WTC11 (cell line): ENCODE results near the gene TSSC4. TPM values are rescaled to one million over a fixed set of nuclear protein-coding genes. Genes with fewer than 3 reads are reported as not detected.
A peak's percentile ranks its signal among the peaks of the same experiment; 100 is the strongest.

Experiments used
- ATAC-seq: fragments of 200-7000 bp; cut with Tn5 transposase; 2 replicates; pipeline ENCODE4 v1.10.0; 2021; ENCODE audit warnings: mild to moderate bottlenecking, moderate library complexity
- CTCF ChIA-PET: fragments of 300-600 bp; sonication (Branson Sonifier 250); formaldehyde crosslinking; loops from one replicate; lab custom pipeline; 2021; ENCODE audit warnings: antibody characterized with exemption; lab: Charles Lee
- POLR2A ChIA-PET: fragments of 350-600 bp; sonication (Branson Sonifier 250); formaldehyde crosslinking; loops from one replicate; lab custom pipeline; 2021; ENCODE audit warnings: antibody characterized with exemption; lab: Charles Lee
- DNase-seq: peaks from one replicate; pipeline ENCODE4 v3.0.0; 2021; ENCODE audit warnings: low spot score
- H3K27ac Mint-ChIP-seq: 2 replicates; pipeline ENCODE4 v1.8.0; 2021; ENCODE audit warnings: mixed read lengths
- H3K27me3 Mint-ChIP-seq: 2 replicates; pipeline ENCODE4 v1.8.0; 2021; ENCODE audit warnings: low read depth, mild to moderate bottlenecking, moderate library complexity, mixed read lengths
- H3K36me3 Mint-ChIP-seq: 2 replicates; pipeline ENCODE4 v1.8.0; 2021; ENCODE audit warnings: mixed read lengths
- H3K4me1 Mint-ChIP-seq: 2 replicates; pipeline ENCODE4 v1.8.0; 2022; ENCODE audit warnings: mixed read lengths
- H3K4me3 Mint-ChIP-seq: 2 replicates; pipeline ENCODE4 v1.8.0; 2021; ENCODE audit warnings: mild to moderate bottlenecking, moderate library complexity, mixed read lengths
- H3K9me3 Mint-ChIP-seq: 2 replicates; pipeline ENCODE4 v1.8.0; 2021; ENCODE audit warnings: mixed read lengths
- CTCF ChIP-seq: fragments of 200-600 bp; IDR thresholded peaks from 2 replicates; pipeline ENCODE4 v1.8.0; 2022; ENCODE audit warnings: antibody characterized with exemption
- FOXP1 ChIP-seq: sonication (generic); formaldehyde crosslinking; IDR thresholded peaks from 2 replicates; pipeline ENCODE4 v1.8.0; 2022; ENCODE audit warnings: missing genetic modification reagents, mild to moderate bottlenecking, moderate library complexity, borderline replicate concordance
- FOXP4 ChIP-seq: sonication (generic); formaldehyde crosslinking; IDR thresholded peaks from 2 replicates; pipeline ENCODE4 v1.8.0; 2022; ENCODE audit warnings: mild to moderate bottlenecking, missing genetic modification reagents
- HMGXB4 ChIP-seq: sonication (generic); formaldehyde crosslinking; IDR thresholded peaks from 2 replicates; pipeline ENCODE4 v1.8.1; 2023; ENCODE audit warnings: mild to moderate bottlenecking, moderate library complexity, missing genetic modification reagents
- MLX ChIP-seq: sonication (generic); formaldehyde crosslinking; IDR thresholded peaks from 2 replicates; pipeline ENCODE4 v1.8.1; 2023; ENCODE audit warnings: mild to moderate bottlenecking, missing genetic modification reagents, moderate library complexity
- NFATC4 ChIP-seq: fragments of 250-450 bp; sonication (Bioruptor Pico); IDR thresholded peaks from 2 replicates; pipeline ENCODE4 v1.9.0; 2021; ENCODE audit warnings: mild to moderate bottlenecking
- NFYB ChIP-seq: sonication (generic); formaldehyde crosslinking; conservative IDR thresholded peaks from 2 replicates; pipeline ENCODE4 v1.8.0; 2022; ENCODE audit warnings: low read depth, missing genetic modification reagents
- OVOL2 ChIP-seq: fragments of 250-450 bp; sonication (Bioruptor Pico); IDR thresholded peaks from 2 replicates; pipeline ENCODE4 v1.9.0; 2021; ENCODE audit warnings: mild to moderate bottlenecking, borderline replicate concordance
- PRRX2 ChIP-seq: fragments of 250-450 bp; sonication (Bioruptor Pico); IDR thresholded peaks from 2 replicates; pipeline ENCODE4 v1.8.0; 2021; ENCODE audit warnings: mild to moderate bottlenecking
- RORB ChIP-seq: fragments of 250-450 bp; sonication (Bioruptor Pico); IDR thresholded peaks from 2 replicates; pipeline ENCODE4 v1.9.0; 2021; ENCODE audit warnings: mild to moderate bottlenecking
- USF1 ChIP-seq: sonication (generic); formaldehyde crosslinking; IDR thresholded peaks from 2 replicates; pipeline ENCODE4 v1.8.0; 2022; ENCODE audit warnings: mild to moderate bottlenecking, missing genetic modification reagents
- ZNF121 ChIP-seq: sonication (generic); formaldehyde crosslinking; IDR thresholded peaks from 2 replicates; pipeline ENCODE4 v1.8.0; 2023; ENCODE audit warnings: missing genetic modification reagents
- ZNF263 ChIP-seq: sonication (generic); formaldehyde crosslinking; IDR thresholded peaks from 2 replicates; pipeline ENCODE4 v1.8.1; 2022; ENCODE audit warnings: low read depth, mild to moderate bottlenecking, moderate library complexity, missing genetic modification reagents
- ZNF416 ChIP-seq: fragments of 250-450 bp; sonication (Bioruptor Pico); IDR thresholded peaks from 2 replicates; pipeline ENCODE4 v1.9.0; 2021; ENCODE audit warnings: mild to moderate bottlenecking, inconsistent platforms
- total RNA-seq: library from RNA; stranded (reverse); gene quantifications from 3 replicates; pipeline ENCODE4 v1.2.3, GENCODE V29; 2021

The TSSC4 gene
- total RNA-seq, 1 experiment from 2014 or later: 41.4 TPM

GRCh38 chr11:2417856-2418692 is 17.5 kb downstream of the TSSC4 start:
- ChIA-PET POLR2A (no interaction called here), CTCF (interaction anchor here (0.5 to 7.6 kb wide), 9 partner anchors 10 to 1037 kb away, joined by 3 to 398 read pairs (median 5); partner anchors contain the start of genes C11orf21, TSPAN32 and TSSC4)
- TF ChIP-seq USF1 (CRISPR knock-in tag) (no peak), FOXP1 (no peak), ZNF121 (CRISPR knock-in tag) (no peak)
- Mint-ChIP-seq H3K4me3 (no peak overlapping the region), H3K27me3 (no peaks in the 10 kb centered on the region), H3K9me3 (no peaks in the 10 kb centered on the region), H3K36me3 (no peaks in the 10 kb centered on the region), H3K4me1 (no peaks in the 10 kb centered on the region), H3K27ac (no peak overlapping the region)
- ATAC-seq (no peak), DNase-seq (no peak)

GRCh38 chr11:2418693-2419360 is 18.3 kb downstream of the TSSC4 start:
- Mint-ChIP-seq H3K27ac (no peak overlapping the region), H3K36me3 (no peaks in the 10 kb centered on the region), H3K4me1 (no peaks in the 10 kb centered on the region), H3K4me3 (no peak overlapping the region), H3K9me3 (no peaks in the 10 kb centered on the region), H3K27me3 (no peaks in the 10 kb centered on the region)
- CTCF ChIA-PET: interaction anchor here (0.7 to 7.6 kb wide), 25 partner anchors 9 to 474 kb away, joined by 3 to 398 read pairs (median 9); partner anchors contain the start of genes C11orf21, CD81, TSPAN32 and TSSC4
- POLR2A ChIA-PET: no interaction called here
- no peak for ATAC-seq
- DNase-seq: no peak
- no peak for TF ChIP-seq OVOL2
- TF ChIP-seq NFATC4 (CRISPR knock-in tag): no peak

- POLR2A ChIA-PET: interaction anchor here (0.7 to 1.7 kb wide), 2 partner anchors 19 to 115 kb away, joined by 4 read pairs; partner anchors contain the start of gene TSSC4
- H3K36me3 Mint-ChIP-seq: no peaks in the 10 kb centered on the region
- TF ChIP-seq MLX (CRISPR knock-in tag): no peak
- TF ChIP-seq PRRX2: no peak
- peak; percentile 45; the same call in 1 of the 2 replicates for TF ChIP-seq CTCF
- no peak for TF ChIP-seq NFATC4 (CRISPR knock-in tag)
- no peak for TF ChIP-seq RORB (CRISPR knock-in tag)
- H3K4me3 Mint-ChIP-seq: no peak overlapping the region
- no peak overlapping the region for H3K27ac Mint-ChIP-seq
- H3K4me1 Mint-ChIP-seq: no peaks in the 10 kb centered on the region
- peaks cover 4% of the 10 kb centered on the region for H3K27me3 Mint-ChIP-seq
- DNase-seq (peak; percentile 78), ATAC-seq (peak; percentile 32)
- CTCF ChIA-PET: interaction anchor here (0.5 to 7.6 kb wide), 51 partner anchors 8 to 767 kb away, joined by 3 to 398 read pairs (median 5); partner anchors contain the start of genes C11orf21, CD81, TSPAN32 and TSSC4
- no peaks in the 10 kb centered on the region for H3K9me3 Mint-ChIP-seq
Observed at GRCh38 chr11:2419638-2420501, 19.3 kb downstream of the TSSC4 start.

GRCh38 chr11:2420502-2421225 is 20.1 kb downstream of the TSSC4 start:
- DNase-seq: peak; percentile 84
- ChIA-PET CTCF (interaction anchor here (0.6 to 7.6 kb wide), 47 partner anchors 12 to 768 kb away, joined by 3 to 398 read pairs (median 5); partner anchors contain the start of genes C11orf21, CD81, TSPAN32 and TSSC4), POLR2A (interaction anchor here (0.7 to 1.7 kb wide), 2 partner anchors 20 to 116 kb away, joined by 4 read pairs; partner anchors contain the start of gene TSSC4)
- ATAC-seq: peak; percentile 94
- Mint-ChIP-seq H3K4me3 (no peak overlapping the region), H3K36me3 (no peaks in the 10 kb centered on the region), H3K4me1 (no peaks in the 10 kb centered on the region), H3K27ac (no peak overlapping the region), H3K27me3 (peaks cover 4% of the 10 kb centered on the region), H3K9me3 (no peaks in the 10 kb centered on the region)
- no peak for TF ChIP-seq RORB (CRISPR knock-in tag)
- no peak for TF ChIP-seq USF1 (CRISPR knock-in tag)
- TF ChIP-seq ZNF416: no peak
- peak; percentile 52; the same call in 1 of the 2 replicates for TF ChIP-seq HMGXB4 (CRISPR knock-in tag)
- 0 out of 2 replicates have a peak, but pooled peaks have one; percentile 24 for TF ChIP-seq ZNF263 (CRISPR knock-in tag)
- TF ChIP-seq FOXP4 (CRISPR knock-in tag): no peak
- no peak for TF ChIP-seq NFYB (CRISPR knock-in tag)
